AG10803 (cell line): ENCODE results near the gene ASCC3.
"Not testable (repeated sequence)": the region's sequence is repeated elsewhere in the genome, so short reads cannot be mapped to it uniquely, and the experiment has no call there.

Experiments
- DNase-seq: peaks from one replicate; pipeline ENCODE4 v3.0.0; 2010; ENCODE audit warnings: low read depth
- H3K4me3 ChIP-seq: 2 replicates; pipeline ENCODE4 v1.5.1; 2011; ENCODE audit warnings: mild to moderate bottlenecking, low read length, control low read depth
- CTCF ChIP-seq: conservative IDR thresholded peaks from 2 replicates; pipeline ENCODE4 v1.5.1; 2011; ENCODE audit warnings: mild to moderate bottlenecking, low read length, control low read depth, inconsistent platforms

Gene ASCC3

GRCh38 chr6:100838011-100838410 lies 43.1 kb downstream of the ASCC3 start:
- TF ChIP-seq CTCF, result no peak
- no peak for DNase-seq
- H3K4me3 ChIP-seq, result no peak overlapping the region

DNA sequence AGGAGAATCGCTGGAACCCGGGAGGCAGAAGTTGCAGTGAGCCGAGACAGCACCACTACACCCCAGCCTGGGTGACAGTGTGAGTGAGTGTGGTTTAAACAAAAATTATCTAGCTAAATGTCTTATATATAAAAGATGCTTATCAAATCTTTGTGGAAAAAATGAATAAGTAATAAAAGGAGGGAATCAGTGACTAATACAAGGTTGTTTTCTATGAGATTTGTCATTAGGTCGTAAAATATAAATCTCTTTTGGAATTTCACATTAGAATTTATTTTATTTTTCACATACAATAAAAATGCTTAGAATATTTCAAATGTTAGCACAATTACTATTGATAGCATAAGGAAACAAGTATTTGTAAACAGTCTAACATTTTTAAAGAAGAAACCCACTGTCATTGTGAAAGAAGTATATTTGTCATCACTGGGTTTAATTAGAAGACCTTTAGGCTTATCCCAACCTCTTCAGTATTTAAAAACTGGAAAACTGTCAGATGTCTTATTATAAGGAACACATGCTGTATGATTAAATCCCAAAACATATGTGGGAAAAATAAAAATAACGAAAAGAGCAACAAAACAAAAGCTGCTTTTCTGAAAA lies 47.1 kb downstream of the ASCC3 start:
- no peak for TF ChIP-seq CTCF
- peak; percentile 73 for DNase-seq
- H3K4me3 ChIP-seq, result no peak overlapping the region

DNA sequence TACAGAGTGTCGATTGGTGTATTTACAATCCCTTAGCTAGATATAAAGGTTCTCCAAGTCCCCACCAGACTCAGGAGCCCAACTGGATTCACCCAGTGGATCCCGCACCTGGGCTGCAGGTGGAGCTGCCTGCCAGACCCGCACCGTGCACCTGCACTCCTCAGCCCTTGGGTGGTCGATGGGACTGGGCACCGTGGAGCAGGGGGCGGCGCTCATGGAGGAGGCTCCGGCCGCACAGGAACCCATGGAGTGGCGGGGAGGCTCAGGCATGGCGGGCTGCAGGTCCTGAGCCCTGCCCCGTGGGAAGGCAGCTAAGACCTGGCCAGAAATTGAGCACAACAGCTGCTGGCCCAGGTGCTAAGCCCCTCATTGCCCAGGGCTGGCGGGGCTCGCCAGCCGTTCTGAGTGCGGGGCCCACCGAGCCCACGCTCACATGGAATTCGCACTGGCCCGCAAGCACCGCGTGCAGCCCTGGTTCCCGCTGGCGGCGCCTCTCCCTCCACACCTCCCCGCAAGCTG lies 52.0 kb downstream of the ASCC3 start:
- DNase-seq, H3K4me3 ChIP-seq: not testable (repeated sequence)

DNA sequence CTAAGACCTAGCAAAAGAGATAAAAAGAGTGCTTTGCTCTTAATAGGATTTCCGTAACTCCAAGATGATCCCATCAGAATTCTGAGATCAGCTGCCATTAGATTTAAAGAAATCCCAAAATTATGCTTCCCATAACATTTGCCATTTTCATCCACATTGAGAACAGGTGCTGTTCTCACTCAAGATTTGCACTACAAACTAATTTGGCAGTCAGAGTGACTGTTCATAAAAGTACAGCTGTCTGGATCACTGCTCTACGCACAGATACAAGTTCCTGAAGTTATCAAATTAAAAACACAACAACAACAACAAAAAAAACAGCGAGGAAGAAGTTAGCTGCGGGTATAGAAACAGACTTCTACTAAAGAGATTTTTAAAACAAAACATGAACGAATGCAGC lies 58.1 kb downstream of the ASCC3 start:
- no peak overlapping the region for H3K4me3 ChIP-seq
- TF ChIP-seq CTCF, result no peak
- DNase-seq, result no peak

DNA sequence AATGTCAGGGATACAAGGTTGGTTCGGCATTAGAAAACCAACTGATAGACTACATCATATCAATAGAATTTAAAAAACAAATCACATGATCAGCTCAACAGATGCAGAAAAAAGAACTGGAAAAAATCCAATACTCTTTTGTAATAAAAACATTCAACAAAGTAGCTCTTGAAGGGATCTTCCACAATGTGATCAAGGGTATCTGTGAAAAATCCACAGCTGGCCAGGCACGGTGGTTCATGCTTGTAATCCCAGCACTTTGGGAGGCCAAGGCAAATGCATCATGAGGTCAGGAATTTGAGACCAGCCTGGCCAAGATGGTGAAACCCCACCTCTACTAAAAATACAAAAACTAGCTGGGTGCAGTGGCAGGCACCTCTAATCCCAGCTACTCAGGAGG lies 63.1 kb downstream of the ASCC3 start:
- TF ChIP-seq CTCF, result no peak
- DNase-seq, result no peak

GRCh38 chr6:100810015-100810414 lies 71.1 kb downstream of the ASCC3 start:
- TF ChIP-seq CTCF, result no peak
- H3K4me3 ChIP-seq, result no peak overlapping the region
- no peak for DNase-seq

More for the DNA sequence above, 63.1 kb downstream of the ASCC3 start:
- no peak overlapping the region for H3K4me3 ChIP-seq

DNA sequence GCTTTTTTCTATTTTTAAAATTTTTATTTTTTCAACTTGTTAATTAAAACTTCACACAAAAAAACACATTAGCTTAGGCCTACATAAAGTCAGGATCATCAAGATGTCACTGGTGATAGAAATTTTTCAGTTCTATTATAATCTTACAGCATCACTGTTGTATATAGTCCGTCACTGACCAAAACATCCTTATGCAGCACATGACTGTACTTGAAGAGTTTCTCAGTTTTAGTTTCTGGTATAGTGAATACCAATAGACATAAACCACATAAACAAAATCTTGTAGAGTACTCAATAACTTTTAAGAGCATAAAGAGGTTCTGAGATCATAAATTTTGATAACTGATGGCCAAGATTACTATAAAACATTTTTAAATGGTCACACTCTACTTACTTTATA lies 71.8 kb downstream of the ASCC3 start:
- H3K4me3 ChIP-seq, result no peak overlapping the region
- DNase-seq, result no peak
- TF ChIP-seq CTCF, result no peak
